ENCODE measurements around the gene ANO1.

GRCh38 chr11:70158757-70159389, 80.8 kb downstream of the ANO1 start:
- TF ChIP-seq, protein P1, sequence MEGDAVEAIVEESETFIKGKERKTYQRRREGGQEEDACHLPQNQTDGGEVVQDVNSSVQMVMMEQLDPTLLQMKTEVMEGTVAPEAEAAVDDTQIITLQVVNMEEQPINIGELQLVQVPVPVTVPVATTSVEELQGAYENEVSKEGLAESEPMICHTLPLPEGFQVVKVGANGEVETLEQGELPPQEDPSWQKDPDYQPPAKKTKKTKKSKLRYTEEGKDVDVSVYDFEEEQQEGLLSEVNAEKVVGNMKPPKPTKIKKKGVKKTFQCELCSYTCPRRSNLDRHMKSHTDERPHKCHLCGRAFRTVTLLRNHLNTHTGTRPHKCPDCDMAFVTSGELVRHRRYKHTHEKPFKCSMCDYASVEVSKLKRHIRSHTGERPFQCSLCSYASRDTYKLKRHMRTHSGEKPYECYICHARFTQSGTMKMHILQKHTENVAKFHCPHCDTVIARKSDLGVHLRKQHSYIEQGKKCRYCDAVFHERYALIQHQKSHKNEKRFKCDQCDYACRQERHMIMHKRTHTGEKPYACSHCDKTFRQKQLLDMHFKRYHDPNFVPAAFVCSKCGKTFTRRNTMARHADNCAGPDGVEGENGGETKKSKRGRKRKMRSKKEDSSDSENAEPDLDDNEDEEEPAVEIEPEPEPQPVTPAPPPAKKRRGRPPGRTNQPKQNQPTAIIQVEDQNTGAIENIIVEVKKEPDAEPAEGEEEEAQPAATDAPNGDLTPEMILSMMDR (IDR thresholded peaks at IDR 0.05) = no peak
- TF ChIP-seq POLR2A (IDR thresholded peaks at IDR 0.05) = no peak
